K562 (cell line): ENCODE results near the gene NELFE. TPM values are rescaled to one million over a fixed set of nuclear protein-coding genes. Genes with fewer than 3 reads are reported as not detected.

Experiments
- CREB1 ChIP-seq, 2 experiments: sonication (generic) in 1 of 2; formaldehyde crosslinking in 1 of 2; IDR thresholded peaks; 2 replicates each; pipeline versions ENCODE4 v1.6.1 to v1.8.0; 2012 to 2022; ENCODE audit warnings: inconsistent platforms in 1 of 2, mild to moderate bottlenecking in 1 of 2, missing genetic modification reagents in 1 of 2, moderate library complexity in 1 of 2
- ESRRA ChIP-seq: fragments of 450-650 bp; IDR thresholded peaks from 2 replicates; pipeline ENCODE4 v1.6.1; 2014; ENCODE audit warnings: low read depth, mild to moderate bottlenecking, moderate library complexity, borderline replicate concordance
- GTF3C2 ChIP-seq: IDR thresholded peaks from 3 replicates; pipeline ENCODE4 v1.6.1; 2011; ENCODE audit warnings: borderline replicate concordance, mild to moderate bottlenecking, moderate library complexity; ENCODE audit not compliant: insufficient read length; ENCODE audit errors: extremely low read depth
- HNRNPUL1 ChIP-seq: fragments of 200-400 bp; formaldehyde crosslinking; IDR thresholded peaks from 2 replicates; pipeline ENCODE4 v1.6.1; 2017; ENCODE audit warnings: low read length
- KLF6 ChIP-seq: fragments of 250-450 bp; sonication (Bioruptor Pico); IDR thresholded peaks from 2 replicates; pipeline ENCODE4 v1.4.0; 2020; ENCODE audit warnings: mild to moderate bottlenecking, moderate library complexity, borderline replicate concordance
- PRDM10 ChIP-seq: fragments of 450-650 bp; IDR thresholded peaks from 2 replicates; pipeline ENCODE4 v1.6.1; 2018; ENCODE audit not compliant: partially characterized antibody
- RBM25 ChIP-seq: fragments of 200-400 bp; formaldehyde crosslinking; IDR thresholded peaks from 2 replicates; pipeline ENCODE4 v1.6.1; 2018; ENCODE audit warnings: low read length, low read depth, moderate library complexity; ENCODE audit not compliant: severe bottlenecking
- ZFP91 ChIP-seq: sonication (generic); formaldehyde crosslinking; IDR thresholded peaks from 2 replicates; pipeline ENCODE4 v1.8.0; 2022; ENCODE audit warnings: mild to moderate bottlenecking, missing genetic modification reagents
- ZNF146 ChIP-seq: IDR thresholded peaks from one replicate; pipeline ENCODE4 v1.6.1; 2018; ENCODE audit warnings: missing compliant biosample characterization; ENCODE audit not compliant: unreplicated experiment
- ZNF696 ChIP-seq: fragments of 250-450 bp; sonication (Bioruptor Pico); conservative IDR thresholded peaks from 2 replicates; pipeline ENCODE4 v1.4.0; 2020; ENCODE audit warnings: mild to moderate bottlenecking, moderate library complexity
- ZNF766 ChIP-seq: fragments of 200-800 bp; sonication (Bioruptor generic); conservative IDR thresholded peaks from 2 replicates; pipeline ENCODE4 v1.6.1; 2016; ENCODE audit warnings: missing genetic modification characterization, missing compliant biosample characterization
- polyA plus RNA-seq, 8 experiments: library from polyadenylated mRNA; depleted of rRNA in 4 of 8; stranded (reverse) in 5 of 8; unstranded in 3 of 8; fragments of >200 nt; fragmentation: Nextera tagmentation in 2 of 8; fragmentation: Illumina TruSeq in 1 of 8; extraction: Ambion mirVana in 2 of 8; extraction: Trizol in 1 of 8; gene quantifications; 2 replicates each; pipeline versions ENCODE4 v1.2.1 to v1.2.3, GENCODE V29; 2011 to 2014; ENCODE audit warnings: inconsistent platforms in 1 of 8, missing spikeins in 1 of 8
- total RNA-seq, 7 experiments: library from RNA; depleted of rRNA in 6 of 7; stranded (reverse); fragments of >200 nt in 6 of 7; fragmentation: Illumina TruSeq in 2 of 7; extraction: Trizol in 2 of 7; gene quantifications; 2 replicates each; pipeline versions ENCODE4 v1.2.1 to v1.2.3, GENCODE V29; 2011 to 2021; ENCODE audit warnings: low replicate concordance in 1 of 7
- TF ChIP-seq, protein P1 (sequence below): fragments of 250-450 bp; sonication (Bioruptor Pico); IDR thresholded peaks from 2 replicates; pipeline ENCODE4 v1.8.0; 2022; ENCODE audit warnings: inconsistent platforms
- TF ChIP-seq, protein P2 (sequence below), 2 experiments: IDR thresholded peaks; 2 replicates each; pipeline ENCODE4 v1.6.1; 2012; ENCODE audit warnings: improper control_type of control experiment in 2 of 2, low read depth in 2 of 2, low read length in 2 of 2, borderline replicate concordance in 1 of 2

The NELFE gene
- total and polyA plus RNA-seq, 9 of the 15 experiments (the other 6 are each of a cell fraction or from before 2014, with no cell fraction given) = 15.2 to 157 (median 91.5) TPM

- TF ChIP-seq ZNF696 (no peak), HNRNPUL1 (no peak), ZNF146 (no peak), ZFP91 (CRISPR knock-in tag) (no peak; the same call in 1 of the 2 replicates), GTF3C2 (no peak), KLF6 (CRISPR knock-in tag) (no peak), CREB1 (IDR thresholded peaks at IDR 0.05) (no peak), CREB1 (CRISPR knock-in tag; IDR thresholded peaks at IDR 0.05) (no peak), ESRRA (no peak), PRDM10 (no peak), RBM25 (no peak), ZNF766 (CRISPR knock-in tag) (no peak)
- TF ChIP-seq, protein P1, sequence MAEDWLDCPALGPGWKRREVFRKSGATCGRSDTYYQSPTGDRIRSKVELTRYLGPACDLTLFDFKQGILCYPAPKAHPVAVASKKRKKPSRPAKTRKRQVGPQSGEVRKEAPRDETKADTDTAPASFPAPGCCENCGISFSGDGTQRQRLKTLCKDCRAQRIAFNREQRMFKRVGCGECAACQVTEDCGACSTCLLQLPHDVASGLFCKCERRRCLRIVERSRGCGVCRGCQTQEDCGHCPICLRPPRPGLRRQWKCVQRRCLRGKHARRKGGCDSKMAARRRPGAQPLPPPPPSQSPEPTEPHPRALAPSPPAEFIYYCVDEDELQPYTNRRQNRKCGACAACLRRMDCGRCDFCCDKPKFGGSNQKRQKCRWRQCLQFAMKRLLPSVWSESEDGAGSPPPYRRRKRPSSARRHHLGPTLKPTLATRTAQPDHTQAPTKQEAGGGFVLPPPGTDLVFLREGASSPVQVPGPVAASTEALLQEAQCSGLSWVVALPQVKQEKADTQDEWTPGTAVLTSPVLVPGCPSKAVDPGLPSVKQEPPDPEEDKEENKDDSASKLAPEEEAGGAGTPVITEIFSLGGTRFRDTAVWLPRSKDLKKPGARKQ = no peak
- TF ChIP-seq, protein P2, sequence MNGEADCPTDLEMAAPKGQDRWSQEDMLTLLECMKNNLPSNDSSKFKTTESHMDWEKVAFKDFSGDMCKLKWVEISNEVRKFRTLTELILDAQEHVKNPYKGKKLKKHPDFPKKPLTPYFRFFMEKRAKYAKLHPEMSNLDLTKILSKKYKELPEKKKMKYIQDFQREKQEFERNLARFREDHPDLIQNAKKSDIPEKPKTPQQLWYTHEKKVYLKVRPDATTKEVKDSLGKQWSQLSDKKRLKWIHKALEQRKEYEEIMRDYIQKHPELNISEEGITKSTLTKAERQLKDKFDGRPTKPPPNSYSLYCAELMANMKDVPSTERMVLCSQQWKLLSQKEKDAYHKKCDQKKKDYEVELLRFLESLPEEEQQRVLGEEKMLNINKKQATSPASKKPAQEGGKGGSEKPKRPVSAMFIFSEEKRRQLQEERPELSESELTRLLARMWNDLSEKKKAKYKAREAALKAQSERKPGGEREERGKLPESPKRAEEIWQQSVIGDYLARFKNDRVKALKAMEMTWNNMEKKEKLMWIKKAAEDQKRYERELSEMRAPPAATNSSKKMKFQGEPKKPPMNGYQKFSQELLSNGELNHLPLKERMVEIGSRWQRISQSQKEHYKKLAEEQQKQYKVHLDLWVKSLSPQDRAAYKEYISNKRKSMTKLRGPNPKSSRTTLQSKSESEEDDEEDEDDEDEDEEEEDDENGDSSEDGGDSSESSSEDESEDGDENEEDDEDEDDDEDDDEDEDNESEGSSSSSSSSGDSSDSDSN (IDR thresholded peaks at IDR 0.05; ENCODE audit: borderline replicate concordance in 1 of 2, low read depth in 2 of 2, low read length in 2 of 2) = no peak; a peak in 1 of 4 replicates
These were observed 14.1 kb upstream of the NELFE start (continued) for GRCh38 chr6:31972709-31973350.
